OCI-LY7 (cell line): ENCODE results near the gene MKRN3. TPM values are rescaled to one million over a fixed set of nuclear protein-coding genes. Genes with fewer than 3 reads are reported as not detected.

Experiments used
- BruUV-seq: library from RNA; stranded (reverse); fragments of 400-500 nt; replicated peaks from 2 replicates; lab custom pipeline; 2021; lab: Mats Ljungman, UMichigan
- CTCF ChIA-PET: fragments of 300-600 bp; sonication (Branson Sonifier 250); formaldehyde crosslinking; loops from one replicate; lab custom pipeline; 2022; ENCODE audit warnings: antibody characterized with exemption; ENCODE audit not compliant: unreplicated experiment; lab: Charles Lee
- POLR2A ChIA-PET: fragments of 300-600 bp; sonication (Branson Sonifier 250); formaldehyde crosslinking; loops from one replicate; lab custom pipeline; 2022; ENCODE audit warnings: antibody characterized with exemption; lab: Charles Lee
- DNase-seq: peaks from one replicate; pipeline ENCODE4 v3.0.0-alpha.2; 2015; ENCODE audit warnings: low spot score
- H2AFZ ChIP-seq: fragments of 200-600 bp; sonication (generic), shearing (Covaris generic); 2 replicates; pipeline ENCODE4 v1.6.1; 2014; ENCODE audit warnings: mild to moderate bottlenecking, antibody characterized with exemption, low read length, moderate library complexity
- H3K27ac ChIP-seq: fragments of 200-600 bp; sonication (generic); 2 replicates; pipeline ENCODE4 v1.5.1; 2014; ENCODE audit warnings: mixed run types, low read depth, mild to moderate bottlenecking, moderate library complexity, low read length, inconsistent platforms; ENCODE audit not compliant: poor library complexity, severe bottlenecking
- H3K36me3 ChIP-seq: fragments of 200-600 bp; sonication (generic); 2 replicates; pipeline ENCODE4 v1.6.1; 2014; ENCODE audit warnings: mild to moderate bottlenecking, antibody characterized with exemption, low read length, moderate library complexity, mixed read lengths; ENCODE audit not compliant: insufficient read depth
- H3K4me1 ChIP-seq: fragments of 200-600 bp; sonication (generic); 2 replicates; pipeline ENCODE4 v1.5.1; 2014; ENCODE audit warnings: mild to moderate bottlenecking, low read length; ENCODE audit not compliant: insufficient read depth, poor library complexity, severe bottlenecking
- H3K4me2 ChIP-seq: fragments of 200-600 bp; sonication (generic); 2 replicates; pipeline ENCODE4 v1.6.1; 2014; ENCODE audit warnings: mild to moderate bottlenecking, low read length
- H3K4me3 ChIP-seq: fragments of 200-600 bp; sonication (generic); 2 replicates; pipeline ENCODE4 v1.5.1; 2014; ENCODE audit warnings: mild to moderate bottlenecking, low read depth, low read length; ENCODE audit not compliant: poor library complexity, severe bottlenecking
- H3K79me2 ChIP-seq: fragments of 200-600 bp; sonication (generic); 2 replicates; pipeline ENCODE4 v1.6.1; 2016; ENCODE audit warnings: low read depth, mild to moderate bottlenecking, low read length, moderate library complexity, mixed read lengths; ENCODE audit not compliant: insufficient read depth
- H3K9me2 ChIP-seq: fragments of 200-600 bp; sonication (generic); 2 replicates; pipeline ENCODE4 v1.6.1; 2016; ENCODE audit warnings: mild to moderate bottlenecking, low read length, mixed read lengths; ENCODE audit not compliant: insufficient read depth
- H3K9me3 ChIP-seq: fragments of 200-600 bp; sonication (generic); 2 replicates; pipeline ENCODE4 v1.6.1; 2014; ENCODE audit warnings: mild to moderate bottlenecking, mixed run types, low read length, mixed read lengths
- H4K20me1 ChIP-seq: fragments of 200-600 bp; sonication (generic); 2 replicates; pipeline ENCODE4 v1.6.1; 2014; ENCODE audit warnings: mild to moderate bottlenecking, antibody characterized with exemption, low read length, moderate library complexity, mixed read lengths; ENCODE audit not compliant: insufficient read depth
- EZH2phosphoT487 ChIP-seq: fragments of 200-600 bp; sonication (generic); IDR thresholded peaks from 2 replicates; pipeline ENCODE4 v1.6.1; 2018; ENCODE audit warnings: low read depth, borderline replicate concordance, mild to moderate bottlenecking, mixed run types, antibody characterized with exemption, low read length, moderate library complexity, mixed read lengths
- intact Hi-C: fragments of 100-400 bp; cut with micrococcal nuclease; formaldehyde crosslinking; loops from one replicate; pipeline ENCODE4 v1.10.0; 2022; ENCODE audit not compliant: unreplicated experiment
- total RNA-seq, 2 experiments: library from RNA; depleted of rRNA in 1 of 2; stranded (reverse); fragments of >200 nt in 1 of 2; shearing (Covaris generic) in 1 of 2; gene quantifications; 2 replicates each; pipeline ENCODE4 v1.2.3, GENCODE V29; 2014 to 2022
- TF ChIP-seq, protein P1 (sequence below): fragments of 200-600 bp; sonication (generic); conservative IDR thresholded peaks from 2 replicates; pipeline ENCODE4 v1.5.1; 2014; ENCODE audit warnings: mild to moderate bottlenecking, antibody characterized with exemption, low read length, moderate library complexity, mixed read lengths

The MKRN3 gene
- total RNA-seq, 2 experiments from 2014 or later = not detected

DNA sequence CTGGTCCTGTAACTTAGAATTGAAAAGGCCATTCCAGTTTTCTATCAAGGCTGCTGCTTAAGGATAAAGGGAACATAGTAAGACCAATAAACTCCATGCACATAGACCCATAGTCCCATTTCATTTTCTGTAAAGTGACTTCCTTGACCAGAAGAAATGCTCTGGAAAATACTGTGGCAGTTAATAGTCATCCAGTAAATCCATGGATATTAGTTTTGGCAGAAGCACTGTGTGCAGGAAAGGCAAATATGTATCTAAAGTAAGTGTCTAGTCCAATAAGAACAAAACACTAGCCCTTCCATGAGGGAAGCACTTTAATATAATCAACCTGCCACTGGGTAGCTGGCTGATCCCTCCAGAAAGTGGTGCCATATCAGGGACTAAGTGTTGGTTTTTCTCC lies 19.3 kb upstream of the MKRN3 start:
- H3K4me3 ChIP-seq = no peak overlapping the region
- BruUV-seq = no TSS peak
- H3K79me2 ChIP-seq = no peaks in the 10 kb centered on the region
- intact Hi-C loops = no loop called here
- no peaks in the 10 kb centered on the region for H3K9me3 ChIP-seq
- no peaks in the 10 kb centered on the region for H3K36me3 ChIP-seq
- DNase-seq = no peak
- H4K20me1 ChIP-seq = no peaks in the 10 kb centered on the region
- no peak for TF ChIP-seq EZH2phosphoT487
- TF ChIP-seq, protein P1, sequence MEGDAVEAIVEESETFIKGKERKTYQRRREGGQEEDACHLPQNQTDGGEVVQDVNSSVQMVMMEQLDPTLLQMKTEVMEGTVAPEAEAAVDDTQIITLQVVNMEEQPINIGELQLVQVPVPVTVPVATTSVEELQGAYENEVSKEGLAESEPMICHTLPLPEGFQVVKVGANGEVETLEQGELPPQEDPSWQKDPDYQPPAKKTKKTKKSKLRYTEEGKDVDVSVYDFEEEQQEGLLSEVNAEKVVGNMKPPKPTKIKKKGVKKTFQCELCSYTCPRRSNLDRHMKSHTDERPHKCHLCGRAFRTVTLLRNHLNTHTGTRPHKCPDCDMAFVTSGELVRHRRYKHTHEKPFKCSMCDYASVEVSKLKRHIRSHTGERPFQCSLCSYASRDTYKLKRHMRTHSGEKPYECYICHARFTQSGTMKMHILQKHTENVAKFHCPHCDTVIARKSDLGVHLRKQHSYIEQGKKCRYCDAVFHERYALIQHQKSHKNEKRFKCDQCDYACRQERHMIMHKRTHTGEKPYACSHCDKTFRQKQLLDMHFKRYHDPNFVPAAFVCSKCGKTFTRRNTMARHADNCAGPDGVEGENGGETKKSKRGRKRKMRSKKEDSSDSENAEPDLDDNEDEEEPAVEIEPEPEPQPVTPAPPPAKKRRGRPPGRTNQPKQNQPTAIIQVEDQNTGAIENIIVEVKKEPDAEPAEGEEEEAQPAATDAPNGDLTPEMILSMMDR = no peak
- ChIA-PET CTCF (no interaction called here), POLR2A (no interaction called here)
- H3K4me1 ChIP-seq = no peaks in the 10 kb centered on the region
- H2AFZ ChIP-seq = no peak overlapping the region
- no peak overlapping the region for H3K27ac ChIP-seq
- H3K4me2 ChIP-seq = no peak overlapping the region
- H3K9me2 ChIP-seq = no peaks in the 10 kb centered on the region

DNA sequence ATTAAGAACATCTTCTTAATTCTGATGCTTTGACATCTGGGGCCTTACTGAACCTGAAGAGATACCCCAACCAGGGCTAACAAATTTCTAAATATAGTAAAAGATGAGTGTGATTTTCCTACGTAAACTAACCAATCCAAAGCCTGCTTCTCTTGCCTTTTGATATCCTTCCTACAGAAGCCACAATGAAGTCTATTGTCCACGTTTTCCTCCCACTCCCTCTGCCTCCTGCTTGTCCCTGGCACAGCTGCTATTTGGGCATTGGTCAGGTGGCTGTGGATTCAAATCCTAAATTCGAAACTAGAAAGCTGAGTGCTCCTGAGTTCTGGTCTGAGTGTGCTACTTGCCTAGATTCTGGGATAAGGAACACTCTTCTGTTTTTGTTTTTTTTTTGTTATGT lies 17.4 kb upstream of the MKRN3 start:
- H3K4me2 ChIP-seq = no peak overlapping the region
- no peak overlapping the region for H2AFZ ChIP-seq
- no peaks in the 10 kb centered on the region for H3K9me2 ChIP-seq
- H3K79me2 ChIP-seq = no peaks in the 10 kb centered on the region
- POLR2A ChIA-PET = no interaction called here
- H3K9me3 ChIP-seq = no peaks in the 10 kb centered on the region
- DNase-seq = no peak
- intact Hi-C loops = no loop called here
- H4K20me1 ChIP-seq = no peaks in the 10 kb centered on the region
- no peak overlapping the region for H3K27ac ChIP-seq
- no peak overlapping the region for H3K4me3 ChIP-seq
- BruUV-seq = no TSS peak
- CTCF ChIA-PET = no interaction called here
- TF ChIP-seq, protein P1 = no peak
- TF ChIP-seq EZH2phosphoT487 = no peak
- H3K36me3 ChIP-seq = no peaks in the 10 kb centered on the region
- H3K4me1 ChIP-seq = no peaks in the 10 kb centered on the region

DNA sequence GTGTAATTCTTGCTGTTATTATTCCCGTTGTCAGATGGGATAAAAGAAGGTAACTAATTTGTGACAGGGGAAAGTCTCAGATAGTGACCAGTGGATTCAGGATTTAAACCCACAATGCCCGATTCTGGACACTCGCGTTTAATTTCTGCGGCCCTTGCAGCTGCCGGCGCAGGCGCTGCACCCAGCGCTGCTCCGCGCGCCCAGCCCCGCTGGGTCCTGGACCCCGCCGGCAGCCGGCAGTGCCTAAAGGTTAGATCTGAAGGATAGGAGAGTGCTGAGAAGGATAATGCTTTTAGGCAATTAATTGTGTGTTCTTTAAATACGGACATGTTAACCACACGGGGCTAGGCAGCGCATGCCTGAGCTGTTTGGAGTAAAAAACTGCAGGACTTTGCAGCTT lies 3.6 kb upstream of the MKRN3 start:
- H4K20me1 ChIP-seq = no peaks in the 10 kb centered on the region
- intact Hi-C loops = no loop called here
- H3K4me2 ChIP-seq = no peak overlapping the region
- no peak for DNase-seq
- ChIA-PET POLR2A (no interaction called here), CTCF (no interaction called here)
- no peak overlapping the region for H3K4me3 ChIP-seq
- TF ChIP-seq, protein P1 = no peak
- TF ChIP-seq EZH2phosphoT487 = no peak
- H3K9me3 ChIP-seq = no peaks in the 10 kb centered on the region
- no TSS peak for BruUV-seq
- H3K36me3 ChIP-seq = no peaks in the 10 kb centered on the region
- no peak overlapping the region for H3K27ac ChIP-seq
- H3K79me2 ChIP-seq = no peaks in the 10 kb centered on the region
- H2AFZ ChIP-seq = no peak overlapping the region
- H3K9me2 ChIP-seq = no peaks in the 10 kb centered on the region
- no peaks in the 10 kb centered on the region for H3K4me1 ChIP-seq
